ENCODE results near the gene EEPD1. TPM values are rescaled to one million over a fixed set of nuclear protein-coding genes. Genes with fewer than 3 reads are reported as not detected.

The EEPD1 gene
- total RNA-seq, 1 experiment from 2014 or later, result 7.8 TPM

GRCh38 chr7:36214608-36215456 lies 61.8 kb downstream of the EEPD1 start (continued):
- no peak for TF ChIP-seq PRDM15 (CRISPR knock-in tag; IDR thresholded peaks at IDR 0.05)
- TF ChIP-seq ZNF423 (CRISPR knock-in tag; IDR thresholded peaks at IDR 0.05), result no peak
- no peak for TF ChIP-seq ELF4 (CRISPR knock-in tag; IDR thresholded peaks at IDR 0.05; ENCODE audit: low read depth)

GRCh38 chr7:36215457-36215765 lies 62.4 kb downstream of the EEPD1 start:
- peaks cover 52% of the 10 kb centered on the region for H3K4me1 Mint-ChIP-seq
- no peak overlapping the region for H3K4me3 Mint-ChIP-seq
- ATAC-seq (peak; percentile 43), DNase-seq (ENCODE audit: low spot score) (no peak)
- peaks cover 8% of the 10 kb centered on the region for H3K36me3 Mint-ChIP-seq
- TF ChIP-seq NR2C2 (CRISPR knock-in tag; IDR thresholded peaks at IDR 0.05), result no peak
- 0 out of 2 replicates have a peak, but pooled peaks have one; percentile 35 for TF ChIP-seq ETV6 (CRISPR knock-in tag; IDR thresholded peaks at IDR 0.05)
- TF ChIP-seq TEAD1 (CRISPR knock-in tag; IDR thresholded peaks at IDR 0.05), result no peak
- TF ChIP-seq ZNF281 (CRISPR knock-in tag; IDR thresholded peaks at IDR 0.05), result no peak
- TF ChIP-seq E2F1 (CRISPR knock-in tag; IDR thresholded peaks at IDR 0.05), result no peak
- TF ChIP-seq NR1H2 (CRISPR knock-in tag; IDR thresholded peaks at IDR 0.05), result no peak
- TF ChIP-seq ZMAT4 (CRISPR knock-in tag; IDR thresholded peaks at IDR 0.05), result no peak
- peak; percentile 45; the same call in 1 of the 2 replicates for TF ChIP-seq PRDM15 (CRISPR knock-in tag; IDR thresholded peaks at IDR 0.05)
- no peak for TF ChIP-seq RORB (CRISPR knock-in tag; IDR thresholded peaks at IDR 0.05)
- peak overlapping the region; percentile 85 for H3K27ac Mint-ChIP-seq
- H3K27me3 Mint-ChIP-seq (ENCODE audit: low read depth), result no peaks in the 10 kb centered on the region
- CTCF ChIA-PET, result interaction anchor here (0.5 to 1.2 kb wide), 5 partner anchors 14 to 294 kb away, joined by 3 to 7 read pairs (median 3); no protein-coding TSS in a partner anchor
- POLR2A ChIA-PET, result interaction anchor here (1.0 kb wide), 1 partner anchor 69 kb away, joined by 3 read pairs; no protein-coding TSS in a partner anchor
- H3K9me3 Mint-ChIP-seq, result peaks cover 22% of the 10 kb centered on the region
